GM19025 (cell line): ENCODE data around the gene LRRC45.

Experiments
- ATAC-seq: cut with Tn5 transposase; IDR thresholded peaks from one replicate; pipeline ENCODE4 v1.9.1; 2021; ENCODE audit warnings: mild to moderate bottlenecking, low read depth, moderate library complexity; ENCODE audit not compliant: unreplicated experiment

The LRRC45 gene

GRCh38 chr17:82006468-82007227 is 16.5 kb upstream of the LRRC45 start:
- ATAC-seq, result no peak

GRCh38 chr17:82007228-82007494 is 15.9 kb upstream of the LRRC45 start:
- ATAC-seq, result no peak

GRCh38 chr17:82007495-82008257 is 15.4 kb upstream of the LRRC45 start:
- no peak for ATAC-seq

GRCh38 chr17:82008258-82008940 is 14.7 kb upstream of the LRRC45 start:
- no peak for ATAC-seq

- no peak for ATAC-seq
Measured at GRCh38 chr17:82008941-82009405, 14.1 kb upstream of the LRRC45 start.

- no peak for ATAC-seq
Measured at GRCh38 chr17:82009413-82009812, 13.7 kb upstream of the LRRC45 start.

- no peak for ATAC-seq
Measured at GRCh38 chr17:82010575-82011525, 12.3 kb upstream of the LRRC45 start.

- no peak for ATAC-seq
Measured at GRCh38 chr17:82011617-82012187, 11.4 kb upstream of the LRRC45 start.

GRCh38 chr17:82012261-82012639 is 10.9 kb upstream of the LRRC45 start:
- ATAC-seq, result no peak

GRCh38 chr17:82012640-82013295 is 10.3 kb upstream of the LRRC45 start:
- ATAC-seq, result no peak

- ATAC-seq, result no peak
Measured at GRCh38 chr17:82013341-82013740, 9.8 kb upstream of the LRRC45 start.

- no peak for ATAC-seq
Measured at GRCh38 chr17:82013772-82014321, 9.3 kb upstream of the LRRC45 start.

GRCh38 chr17:82014432-82014831 is 8.7 kb upstream of the LRRC45 start:
- ATAC-seq, result no peak

- no peak for ATAC-seq
Measured at GRCh38 chr17:82014971-82015310, 8.2 kb upstream of the LRRC45 start.

GRCh38 chr17:82015311-82015971 is 7.7 kb upstream of the LRRC45 start:
- no peak for ATAC-seq

GRCh38 chr17:82016061-82016874 is 6.8 kb upstream of the LRRC45 start:
- ATAC-seq, result no peak

GRCh38 chr17:82016875-82017459 is 6.1 kb upstream of the LRRC45 start:
- no peak for ATAC-seq
